IMR-90 (cell line): Measurements from ENCODE around the gene MDM4. TPM values are rescaled to one million over a fixed set of nuclear protein-coding genes. Genes with fewer than 3 reads are reported as not detected.

Experiments used
- ATAC-seq: fragments of 200-7000 bp; cut with Tn5 transposase; 2 replicates; pipeline ENCODE4 v1.9.1; 2020; ENCODE audit warnings: low read depth, mild to moderate bottlenecking, moderate library complexity
- BruUV-seq: library from RNA; stranded (reverse); fragments of 400-500 nt; replicated peaks from 2 replicates; lab custom pipeline; 2021; lab: Mats Ljungman, UMichigan
- CTCF ChIA-PET: fragments of 300-600 bp; formaldehyde crosslinking; extraction: SDS; loops from one replicate; lab custom pipeline; 2021; ENCODE audit warnings: antibody characterized with exemption; lab: Yijun Ruan, JAX
- POLR2A ChIA-PET: fragments of 300-600 bp; sonication (Branson Sonifier 250); formaldehyde crosslinking; loops from one replicate; lab custom pipeline; 2022; ENCODE audit warnings: antibody characterized with exemption; ENCODE audit not compliant: unreplicated experiment; lab: Charles Lee
- DNase-seq: peaks from one replicate; pipeline ENCODE4 v3.0.0; 2013
- H2AFZ ChIP-seq: replicated peaks from 2 replicates; pipeline ENCODE3; 2013; ENCODE audit warnings: low read length, mild to moderate bottlenecking; ENCODE audit not compliant: poor library complexity
- H2AK5ac ChIP-seq: 2 replicates; pipeline ENCODE4 v1.6.1; 2013; ENCODE audit warnings: low read depth, low read length, inconsistent platforms
- H2AK9ac ChIP-seq: replicated peaks from 2 replicates; pipeline ENCODE3; 2013; ENCODE audit warnings: mild to moderate bottlenecking, low read depth, low read length, moderate library complexity; ENCODE audit not compliant: poor library complexity
- H2BK120ac ChIP-seq: 2 replicates; pipeline ENCODE4 v1.6.1; 2013; ENCODE audit warnings: low read depth, low read length, inconsistent platforms
- H2BK15ac ChIP-seq: 3 replicates; pipeline ENCODE4 v1.6.1; 2013; ENCODE audit warnings: low read depth, low read length, inconsistent platforms
- H2BK20ac ChIP-seq: 2 replicates; pipeline ENCODE4 v1.6.1; 2013; ENCODE audit warnings: low read depth, mild to moderate bottlenecking, inconsistent platforms, low read length, moderate library complexity
- H2BK5ac ChIP-seq: 2 replicates; pipeline ENCODE4 v1.6.1; 2013; ENCODE audit warnings: mild to moderate bottlenecking, low read depth, low read length, inconsistent platforms; ENCODE audit not compliant: poor library complexity, severe bottlenecking
- H3K14ac ChIP-seq: replicated peaks from 2 replicates; pipeline ENCODE4 v1.6.1; 2013; ENCODE audit warnings: low read depth, low read length, inconsistent platforms
- H3K18ac ChIP-seq: 2 replicates; pipeline ENCODE4 v1.6.1; 2013; ENCODE audit warnings: low read depth, low read length, control low read depth
- H3K23ac ChIP-seq: 2 replicates; pipeline ENCODE4 v1.6.1; 2013; ENCODE audit warnings: low read depth, low read length, inconsistent platforms
- H3K27ac ChIP-seq: 2 replicates; pipeline ENCODE4 v1.5.1; 2013; ENCODE audit warnings: mild to moderate bottlenecking, control low read depth, low read length; ENCODE audit not compliant: insufficient read depth
- H3K27me3 ChIP-seq: 2 replicates; pipeline ENCODE4 v1.6.1; 2013; ENCODE audit warnings: low read length; ENCODE audit not compliant: control insufficient read depth, insufficient read depth
- H3K36me3 ChIP-seq: 2 replicates; pipeline ENCODE4 v1.6.1; 2013; ENCODE audit warnings: low read length, mixed read lengths; ENCODE audit not compliant: control insufficient read depth, insufficient read depth
- H3K4ac ChIP-seq: 2 replicates; pipeline ENCODE4 v1.6.1; 2013; ENCODE audit warnings: low read depth, low read length, inconsistent platforms
- H3K4me1 ChIP-seq: 2 replicates; pipeline ENCODE4 v1.6.1; 2013; ENCODE audit warnings: low read length, mixed read lengths; ENCODE audit not compliant: control insufficient read depth, insufficient read depth
- H3K4me2 ChIP-seq: 2 replicates; pipeline ENCODE4 v1.6.1; 2013; ENCODE audit warnings: low read depth, mild to moderate bottlenecking, control low read depth, low read length, moderate library complexity
- H3K4me3 ChIP-seq: 2 replicates; pipeline ENCODE4 v1.5.1; 2013; ENCODE audit warnings: low read depth, mild to moderate bottlenecking, control low read depth, low read length, moderate library complexity; ENCODE audit not compliant: insufficient read depth
- H3K56ac ChIP-seq: 2 replicates; pipeline ENCODE4 v1.6.1; 2013; ENCODE audit warnings: low read length, inconsistent platforms; ENCODE audit not compliant: insufficient read depth; ENCODE audit errors: extremely low read depth
- H3K79me1 ChIP-seq, 2 experiments: 2 replicates each; pipeline ENCODE4 v1.6.1; 2013; ENCODE audit warnings: low read length in 2 of 2, inconsistent platforms in 1 of 2, low read depth in 1 of 2
- H3K9ac ChIP-seq: 2 replicates; pipeline ENCODE4 v1.6.1; 2013; ENCODE audit warnings: low read depth, low read length, control low read depth
- H3K9me1 ChIP-seq: 2 replicates; pipeline ENCODE4 v1.6.1; 2013; ENCODE audit warnings: low read length, inconsistent platforms; ENCODE audit not compliant: insufficient read depth
- H3K9me3 ChIP-seq: 2 replicates; pipeline ENCODE4 v1.6.1; 2013; ENCODE audit warnings: low read length; ENCODE audit not compliant: control insufficient read depth, insufficient read depth
- H4K20me1 ChIP-seq: 2 replicates; pipeline ENCODE4 v1.6.1; 2013; ENCODE audit warnings: low read length, inconsistent platforms; ENCODE audit not compliant: insufficient read depth
- H4K5ac ChIP-seq: 2 replicates; pipeline ENCODE4 v1.6.1; 2013; ENCODE audit warnings: mild to moderate bottlenecking, low read depth, low read length, control low read depth
- H4K8ac ChIP-seq, 2 experiments: 2 replicates each; pipeline ENCODE4 v1.6.1; 2013; ENCODE audit warnings: low read depth in 2 of 2, low read length in 2 of 2, control low read depth in 1 of 2, inconsistent platforms in 1 of 2
- H4K91ac ChIP-seq: 2 replicates; pipeline ENCODE4 v1.6.1; 2013; ENCODE audit warnings: low read depth, low read length, inconsistent platforms; ENCODE audit not compliant: insufficient read depth
- BHLHE40 ChIP-seq: fragments of 150-350 bp; IDR thresholded peaks from 2 replicates; pipeline ENCODE4 v1.6.1; 2016; ENCODE audit warnings: mild to moderate bottlenecking, low read depth, low read length
- CEBPB ChIP-seq: IDR thresholded peaks from 2 replicates; pipeline ENCODE4 v1.6.1; 2012; ENCODE audit warnings: low read depth, low read length, improper control_type of control experiment
- CHD1 ChIP-seq: IDR thresholded peaks from 2 replicates; pipeline ENCODE4 v1.6.1; 2012; ENCODE audit warnings: low read depth, low read length, improper control_type of control experiment
- CTCF ChIP-seq: conservative IDR thresholded peaks from 2 replicates; pipeline ENCODE4 v1.5.1; 2012; ENCODE audit warnings: mild to moderate bottlenecking, low read depth, low read length, improper control_type of control experiment
- ELK1 ChIP-seq: fragments of 150-350 bp; IDR thresholded peaks from 2 replicates; pipeline ENCODE4 v1.6.1; 2016; ENCODE audit warnings: low read depth, mild to moderate bottlenecking, low read length, moderate library complexity, borderline replicate concordance
- FOS ChIP-seq: fragments of 150-350 bp; IDR thresholded peaks from 2 replicates; pipeline ENCODE4 v1.6.1; 2016; ENCODE audit warnings: low read depth, low read length
- MAFK ChIP-seq: IDR thresholded peaks from 2 replicates; pipeline ENCODE4 v1.6.1; 2012; ENCODE audit warnings: low read depth, low read length, improper control_type of control experiment
- MAZ ChIP-seq: IDR thresholded peaks from 2 replicates; pipeline ENCODE4 v1.6.1; 2012; ENCODE audit warnings: low read depth, mild to moderate bottlenecking, low read length, improper control_type of control experiment, moderate library complexity, borderline replicate concordance
- MXI1 ChIP-seq: IDR thresholded peaks from 2 replicates; pipeline ENCODE4 v1.6.1; 2012; ENCODE audit warnings: low read depth, mild to moderate bottlenecking, low read length, moderate library complexity, borderline replicate concordance
- NFE2L2 ChIP-seq: fragments of 150-350 bp; IDR thresholded peaks from 2 replicates; pipeline ENCODE4 v1.6.1; 2016; ENCODE audit warnings: low read depth, mild to moderate bottlenecking, low read length
- POLR2A ChIP-seq: IDR thresholded peaks from 2 replicates; pipeline ENCODE4 v1.6.1; 2012; ENCODE audit warnings: mild to moderate bottlenecking, low read depth, low read length
- RAD21 ChIP-seq: IDR thresholded peaks from 2 replicates; pipeline ENCODE4 v1.6.1; 2012; ENCODE audit warnings: low read length, improper control_type of control experiment
- RCOR1 ChIP-seq: IDR thresholded peaks from 2 replicates; pipeline ENCODE4 v1.6.1; 2012; ENCODE audit warnings: mild to moderate bottlenecking, low read length, improper control_type of control experiment; ENCODE audit not compliant: insufficient replicate concordance
- RFX5 ChIP-seq: IDR thresholded peaks from 2 replicates; pipeline ENCODE4 v1.8.0; 2012; ENCODE audit warnings: low read depth, mild to moderate bottlenecking, low read length, moderate library complexity
- SMC3 ChIP-seq: fragments of 150-350 bp; IDR thresholded peaks from 2 replicates; pipeline ENCODE4 v1.6.1; 2016; ENCODE audit warnings: low read depth, mild to moderate bottlenecking, antibody characterized with exemption, low read length, moderate library complexity
- WGBS, 2 experiments: methylation state at CpG; one replicate each; pipeline versions ENCODE4 v1.1.5 to v1.1.7; 2013; ENCODE audit warnings: missing lambda C conversion rate in 2 of 2; ENCODE audit not compliant: insufficient read length in 1 of 2; ENCODE audit errors: extremely low coverage in 2 of 2; 5-methylcytosine and 5-hydroxymethylcytosine counted together
- dilution Hi-C: fragments of 300-500 bp; cut with HindIII; formaldehyde crosslinking; loops from one replicate; pipeline ENCODE4 v1.14.3; 2018; ENCODE audit warnings: low sequenced_read_pairs; ENCODE audit not compliant: unreplicated experiment
- in situ Hi-C: fragments of 300-500 bp; cut with MboI; formaldehyde crosslinking; loops from 3 replicates; pipeline ENCODE4 v1.14.3; 2019; ENCODE audit warnings: low sequenced_read_pairs, inconsistent platforms, mixed read lengths
- intact Hi-C: fragments of 100-400 bp; cut with micrococcal nuclease; formaldehyde crosslinking; loops from 2 replicates; pipeline ENCODE4 v1.10.0; 2022
- polyA plus RNA-seq, 3 experiments: library from polyadenylated mRNA; depleted of rRNA; stranded (reverse); fragments of >200 nt; gene quantifications; 2 replicates each; pipeline ENCODE4 v1.2.3, GENCODE V29; 2012; ENCODE audit warnings: low replicate concordance in 1 of 3
- total RNA-seq: library from RNA; depleted of rRNA; stranded (reverse); fragments of >200 nt; gene quantifications from 2 replicates; pipeline ENCODE4 v1.2.3, GENCODE V29; 2012
- TF ChIP-seq, protein P1 (sequence below): fragments of 150-350 bp; IDR thresholded peaks from 2 replicates; pipeline ENCODE4 v1.6.1; 2017; ENCODE audit warnings: mild to moderate bottlenecking, antibody characterized with exemption, low read length, low read depth

MDM4 gene
- total and polyA plus RNA-seq, 2 of the 4 experiments (the other 2 are of a cell fraction) = 7.4 to 20.1 TPM

- Histone ChIP-seq H3K14ac (no peak overlapping the region), H3K9me1 (0 out of 2 replicates have a peak, but pooled peaks cover 4% of the 10 kb centered on the region), H3K9ac (no peak overlapping the region), H2AK9ac (no peak overlapping the region), H2BK20ac (no peak overlapping the region), H3K56ac (no peak overlapping the region), H3K79me1 (peaks cover 7% of the 10 kb centered on the region in 2 experiments), H3K27ac (no peak overlapping the region), H3K4me3 (no peak overlapping the region), H2AK5ac (no peak overlapping the region), H2BK120ac (no peak overlapping the region), H3K23ac (no peak overlapping the region), H3K18ac (no peak overlapping the region), H4K91ac (no peak overlapping the region), H4K5ac (no peak overlapping the region), H3K27me3 (no peaks in the 10 kb centered on the region), H3K9me3 (no peaks in the 10 kb centered on the region), H2BK5ac (no peak overlapping the region), H3K4me2 (no peak overlapping the region), H4K20me1 (no peaks in the 10 kb centered on the region), H3K36me3 (peaks cover 25% of the 10 kb centered on the region), H4K8ac (no peak overlapping the region), H3K4ac (no peak overlapping the region), H2AFZ (no peak overlapping the region), H2BK15ac (no peak overlapping the region), H3K4me1 (peaks cover 2% of the 10 kb centered on the region; the same call in 1 of the 2 replicates)
- DNase-seq (no peak), ATAC-seq (no peak)
- ChIA-PET CTCF (interaction anchor here (0.6 kb wide), 2 partner anchors 211 to 858 kb away, joined by 3 to 4 read pairs; no protein-coding TSS in a partner anchor), POLR2A (no interaction called here)
- TF ChIP-seq SMC3 = no peak
- TF ChIP-seq RAD21 = no peak
- TF ChIP-seq, protein P1, sequence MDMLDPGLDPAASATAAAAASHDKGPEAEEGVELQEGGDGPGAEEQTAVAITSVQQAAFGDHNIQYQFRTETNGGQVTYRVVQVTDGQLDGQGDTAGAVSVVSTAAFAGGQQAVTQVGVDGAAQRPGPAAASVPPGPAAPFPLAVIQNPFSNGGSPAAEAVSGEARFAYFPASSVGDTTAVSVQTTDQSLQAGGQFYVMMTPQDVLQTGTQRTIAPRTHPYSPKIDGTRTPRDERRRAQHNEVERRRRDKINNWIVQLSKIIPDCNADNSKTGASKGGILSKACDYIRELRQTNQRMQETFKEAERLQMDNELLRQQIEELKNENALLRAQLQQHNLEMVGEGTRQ = no peak
- TF ChIP-seq NFE2L2 = no peak
- no peak for TF ChIP-seq MAZ
- TF ChIP-seq RFX5 = no peak
- no peak for TF ChIP-seq MAFK
- no peak for TF ChIP-seq BHLHE40
- no peak for TF ChIP-seq CEBPB
- no peak for TF ChIP-seq CTCF
- TF ChIP-seq ELK1 = no peak
- no peak for TF ChIP-seq RCOR1
- no peak for TF ChIP-seq POLR2A
- no peak for TF ChIP-seq CHD1
- no peak for TF ChIP-seq FOS
- TF ChIP-seq MXI1 = no peak
- in situ Hi-C loops = no loop called here
- BruUV-seq = no TSS peak
- dilution Hi-C loops = no loop called here
- 70% methylated on average over 2 of the region's 6 CpGs; no CpG with 5 or more reads in 1 of the 2 experiments for WGBS, 2 experiments
- intact Hi-C loops = loop anchor here (10.0 kb wide), 1 partner anchor 545 kb away; no protein-coding TSS in a partner anchor
These were observed 33.1 kb downstream of the MDM4 start for GRCh38 chr1:204549313-204549712.
